K562 (cell line): ENCODE measurements around the gene PGAP2. TPM values are rescaled to one million over a fixed set of nuclear protein-coding genes. Genes with fewer than 3 reads are reported as not detected.
A peak's percentile ranks its signal among the peaks of the same experiment; 100 is the strongest.

ENCODE experiments used
- ARID1B ChIP-seq: fragments of 450-650 bp; IDR thresholded peaks from 2 replicates; pipeline ENCODE4 v1.6.1; 2016; ENCODE audit warnings: antibody characterized with exemption, mild to moderate bottlenecking, inconsistent platforms
- BCOR ChIP-seq: fragments of 450-650 bp; IDR thresholded peaks from 2 replicates; pipeline ENCODE4 v1.6.1; 2016
- BDP1 ChIP-seq: IDR thresholded peaks from 3 replicates; pipeline ENCODE4 v1.6.1; 2011; ENCODE audit not compliant: insufficient read length, insufficient read depth
- BRD9 ChIP-seq: fragments of 450-650 bp; IDR thresholded peaks from 2 replicates; pipeline ENCODE4 v1.6.1; 2018; ENCODE audit warnings: low read depth; ENCODE audit not compliant: partially characterized antibody
- CHD2 ChIP-seq: IDR thresholded peaks from 2 replicates; pipeline ENCODE4 v1.6.1; 2011; ENCODE audit warnings: low read depth, low read length
- GMEB1 ChIP-seq: fragments of 250-450 bp; sonication (Bioruptor Pico); IDR thresholded peaks from 2 replicates; pipeline ENCODE4 v1.4.0; 2020; ENCODE audit warnings: mild to moderate bottlenecking
- NR4A1 ChIP-seq, 2 experiments: fragments of 250-450 bp in 1 of 2; fragments of 450-650 bp in 1 of 2; sonication (Bioruptor Pico) in 1 of 2; IDR thresholded peaks; 2 replicates each; pipeline versions ENCODE4 v1.4.0 to v1.6.1; 2016 to 2020; ENCODE audit warnings: mild to moderate bottlenecking in 2 of 2, missing compliant biosample characterization in 1 of 2, missing genetic modification characterization in 1 of 2, moderate library complexity in 1 of 2
- PHB2 ChIP-seq: fragments of 450-650 bp; IDR thresholded peaks from 2 replicates; pipeline ENCODE4 v1.6.1; 2017; ENCODE audit warnings: low read depth
- PRMT5 ChIP-seq: sonication (generic); formaldehyde crosslinking; IDR thresholded peaks from 2 replicates; pipeline ENCODE4 v1.5.0; 2020; ENCODE audit warnings: missing genetic modification reagents
- ZNF212 ChIP-seq: fragments of 450-650 bp; formaldehyde crosslinking; IDR thresholded peaks from 2 replicates; pipeline ENCODE4 v1.4.0; 2020; ENCODE audit warnings: mild to moderate bottlenecking
- ZNF318 ChIP-seq, 2 experiments: fragments of 450-650 bp; IDR thresholded peaks; 2 replicates each; pipeline ENCODE4 v1.6.1; 2016; ENCODE audit warnings: mild to moderate bottlenecking in 2 of 2, borderline replicate concordance in 1 of 2, low read depth in 1 of 2, moderate library complexity in 1 of 2
- ZNF384 ChIP-seq: IDR thresholded peaks from 2 replicates; pipeline ENCODE4 v1.6.1; 2012; ENCODE audit warnings: low read depth, low read length, improper control_type of control experiment
- polyA plus RNA-seq, 8 experiments: library from polyadenylated mRNA; depleted of rRNA in 4 of 8; stranded (reverse) in 5 of 8; unstranded in 3 of 8; fragments of >200 nt; fragmentation: Nextera tagmentation in 2 of 8; fragmentation: Illumina TruSeq in 1 of 8; extraction: Ambion mirVana in 2 of 8; extraction: Trizol in 1 of 8; gene quantifications; 2 replicates each; pipeline versions ENCODE4 v1.2.1 to v1.2.3, GENCODE V29; 2011 to 2014; ENCODE audit warnings: inconsistent platforms in 1 of 8, missing spikeins in 1 of 8
- total RNA-seq, 7 experiments: library from RNA; depleted of rRNA in 6 of 7; stranded (reverse); fragments of >200 nt in 6 of 7; fragmentation: Illumina TruSeq in 2 of 7; extraction: Trizol in 2 of 7; gene quantifications; 2 replicates each; pipeline versions ENCODE4 v1.2.1 to v1.2.3, GENCODE V29; 2011 to 2021; ENCODE audit warnings: low replicate concordance in 1 of 7
- TF ChIP-seq, protein P1 (sequence below), 3 experiments: fragments of 200-800 bp in 1 of 3; fragments of 250-450 bp in 1 of 3; fragments of 450-650 bp in 1 of 3; sonication (Bioruptor Pico) in 1 of 3; sonication (Bioruptor generic) in 1 of 3; formaldehyde crosslinking in 1 of 3; IDR thresholded peaks; 2 replicates each; pipeline versions ENCODE4 v1.6.1 to v1.8.0; 2016 to 2022; ENCODE audit warnings: mild to moderate bottlenecking in 2 of 3, missing genetic modification characterization in 2 of 3, missing compliant biosample characterization in 1 of 3, moderate library complexity in 1 of 3

The PGAP2 gene
- total and polyA plus RNA-seq, 9 of the 15 experiments (the other 6 are each of a cell fraction or from before 2014, with no cell fraction given), result 17.9 to 47.2 (median 33.7) TPM

DNA sequence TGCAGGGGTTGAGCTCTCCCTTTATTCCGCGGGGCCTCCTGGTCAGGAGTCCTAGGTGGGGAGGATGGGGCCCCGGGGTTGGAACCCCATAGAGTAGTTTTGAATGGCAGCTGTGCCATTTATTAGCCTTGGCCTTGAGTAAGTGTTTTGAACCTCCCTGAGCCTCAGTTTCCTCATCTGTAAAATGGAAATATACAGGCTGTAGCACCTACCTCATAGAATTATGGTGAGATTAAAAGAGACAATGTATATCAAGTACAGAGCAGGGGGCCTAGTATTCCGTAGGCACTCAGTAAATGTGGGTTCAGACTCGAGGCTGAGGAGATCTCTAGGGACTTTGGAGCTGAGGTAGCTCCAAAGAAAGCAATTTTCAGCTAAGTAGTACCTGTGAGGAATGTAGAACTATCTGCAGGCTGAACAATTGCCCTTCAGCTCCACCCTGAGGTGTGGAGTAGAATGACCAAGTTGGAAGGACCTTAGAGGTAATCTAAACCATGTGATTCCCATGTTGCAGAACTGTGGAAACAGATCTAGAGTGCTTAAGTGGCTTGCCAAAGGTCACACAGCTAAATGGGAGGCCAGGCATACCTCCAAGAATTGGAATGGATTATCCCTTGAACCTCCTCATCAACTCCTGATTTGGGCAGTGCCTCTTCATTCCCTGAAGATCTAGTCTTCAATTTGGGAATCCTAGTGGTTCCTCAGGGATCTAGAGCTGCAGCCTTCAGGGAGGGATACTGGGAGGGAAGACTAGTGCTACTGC, 682 bp downstream of the PGAP2 start (continued):
- TF ChIP-seq NR4A1 (CRISPR knock-in tag; IDR thresholded peaks at IDR 0.05) (no peak), NR4A1 (tag; IDR thresholded peaks at IDR 0.05) (no peak), BDP1 (no peak), ARID1B (0 out of 2 replicates have a peak, but pooled peaks have one; percentile 14), ZNF212 (CRISPR knock-in tag) (no peak), CHD2 (no peak), GMEB1 (CRISPR knock-in tag) (no peak), PHB2 (no peak), BRD9 (peak; percentile 35), ZNF384 (no peak), ZNF318 (IDR thresholded peaks at IDR 0.05; ENCODE audit: borderline replicate concordance in 1 of 2, low read depth in 1 of 2) (no peak), PRMT5 (CRISPR knock-in tag) (no peak), BCOR (peak; percentile 84)
- TF ChIP-seq, protein P1, sequence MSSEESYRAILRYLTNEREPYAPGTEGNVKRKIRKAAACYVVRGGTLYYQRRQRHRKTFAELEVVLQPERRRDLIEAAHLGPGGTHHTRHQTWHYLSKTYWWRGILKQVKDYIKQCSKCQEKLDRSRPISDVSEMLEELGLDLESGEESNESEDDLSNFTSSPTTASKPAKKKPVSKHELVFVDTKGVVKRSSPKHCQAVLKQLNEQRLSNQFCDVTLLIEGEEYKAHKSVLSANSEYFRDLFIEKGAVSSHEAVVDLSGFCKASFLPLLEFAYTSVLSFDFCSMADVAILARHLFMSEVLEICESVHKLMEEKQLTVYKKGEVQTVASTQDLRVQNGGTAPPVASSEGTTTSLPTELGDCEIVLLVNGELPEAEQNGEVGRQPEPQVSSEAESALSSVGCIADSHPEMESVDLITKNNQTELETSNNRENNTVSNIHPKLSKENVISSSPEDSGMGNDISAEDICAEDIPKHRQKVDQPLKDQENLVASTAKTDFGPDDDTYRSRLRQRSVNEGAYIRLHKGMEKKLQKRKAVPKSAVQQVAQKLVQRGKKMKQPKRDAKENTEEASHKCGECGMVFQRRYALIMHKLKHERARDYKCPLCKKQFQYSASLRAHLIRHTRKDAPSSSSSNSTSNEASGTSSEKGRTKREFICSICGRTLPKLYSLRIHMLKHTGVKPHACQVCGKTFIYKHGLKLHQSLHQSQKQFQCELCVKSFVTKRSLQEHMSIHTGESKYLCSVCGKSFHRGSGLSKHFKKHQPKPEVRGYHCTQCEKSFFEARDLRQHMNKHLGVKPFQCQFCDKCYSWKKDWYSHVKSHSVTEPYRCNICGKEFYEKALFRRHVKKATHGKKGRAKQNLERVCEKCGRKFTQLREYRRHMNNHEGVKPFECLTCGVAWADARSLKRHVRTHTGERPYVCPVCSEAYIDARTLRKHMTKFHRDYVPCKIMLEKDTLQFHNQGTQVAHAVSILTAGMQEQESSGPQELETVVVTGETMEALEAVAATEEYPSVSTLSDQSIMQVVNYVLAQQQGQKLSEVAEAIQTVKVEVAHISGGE (CRISPR knock-in tag; IDR thresholded peaks at IDR 0.05), result no peak
